Ovary (tissue), 3 donors: Measurements from ENCODE around the gene DYNC2LI1.

Source experiments
- EP300 ChIP-seq: sonication (generic); formaldehyde crosslinking; IDR thresholded peaks from one replicate; pipeline ENCODE4 v1.6.1; 2017; ENCODE audit warnings: antibody characterized with exemption
- TF ChIP-seq, protein P1 (sequence below), 3 donors: fragments of 450-650 bp in 2 of 3; fragments of 200-600 bp in 1 of 3; IDR thresholded peaks; one replicate each; pipeline versions ENCODE4 v1.5.1 to v1.8.0; 2016 to 2022; ENCODE audit warnings: antibody characterized with exemption in 3 of 3, mild to moderate bottlenecking in 1 of 3
- donor health status: DM: no; HTN: no; CAD: no.

DNA sequence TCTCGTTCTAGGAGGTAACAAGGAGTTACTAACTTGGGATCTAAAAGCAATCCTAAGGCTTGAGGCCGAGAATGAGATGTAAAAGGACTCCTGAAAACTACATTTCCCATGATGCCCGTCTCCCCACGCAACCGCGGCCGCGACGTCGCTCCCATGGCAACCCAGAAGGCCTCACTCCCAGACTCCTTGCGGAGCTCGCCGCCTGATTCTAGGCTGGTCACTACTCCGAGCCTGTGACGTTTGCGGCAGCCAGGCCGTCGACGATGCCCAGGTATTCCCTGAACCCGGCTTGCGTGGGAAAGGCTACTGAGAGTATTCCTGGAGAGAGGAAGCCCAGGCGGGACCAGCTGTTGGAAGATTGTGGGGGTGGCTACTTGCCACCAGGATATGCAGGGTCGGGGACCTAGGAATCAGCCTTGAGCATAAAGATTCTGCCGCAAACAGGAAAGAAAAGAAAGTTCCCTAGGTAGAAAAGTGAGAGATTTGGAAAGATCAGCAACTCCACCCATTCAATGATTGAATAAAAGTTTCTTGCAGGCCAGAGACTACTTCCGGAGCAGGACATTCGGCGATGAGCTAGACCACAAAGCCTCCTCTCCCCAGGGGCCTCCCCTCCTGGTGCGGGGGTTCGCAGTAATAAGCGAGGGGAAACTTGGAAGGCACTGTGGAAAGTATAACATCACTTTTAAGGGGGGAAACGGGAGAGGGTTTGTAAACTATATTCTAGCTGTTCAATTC, at the start of gene DYNC2LI1:
- TF ChIP-seq, protein P1, sequence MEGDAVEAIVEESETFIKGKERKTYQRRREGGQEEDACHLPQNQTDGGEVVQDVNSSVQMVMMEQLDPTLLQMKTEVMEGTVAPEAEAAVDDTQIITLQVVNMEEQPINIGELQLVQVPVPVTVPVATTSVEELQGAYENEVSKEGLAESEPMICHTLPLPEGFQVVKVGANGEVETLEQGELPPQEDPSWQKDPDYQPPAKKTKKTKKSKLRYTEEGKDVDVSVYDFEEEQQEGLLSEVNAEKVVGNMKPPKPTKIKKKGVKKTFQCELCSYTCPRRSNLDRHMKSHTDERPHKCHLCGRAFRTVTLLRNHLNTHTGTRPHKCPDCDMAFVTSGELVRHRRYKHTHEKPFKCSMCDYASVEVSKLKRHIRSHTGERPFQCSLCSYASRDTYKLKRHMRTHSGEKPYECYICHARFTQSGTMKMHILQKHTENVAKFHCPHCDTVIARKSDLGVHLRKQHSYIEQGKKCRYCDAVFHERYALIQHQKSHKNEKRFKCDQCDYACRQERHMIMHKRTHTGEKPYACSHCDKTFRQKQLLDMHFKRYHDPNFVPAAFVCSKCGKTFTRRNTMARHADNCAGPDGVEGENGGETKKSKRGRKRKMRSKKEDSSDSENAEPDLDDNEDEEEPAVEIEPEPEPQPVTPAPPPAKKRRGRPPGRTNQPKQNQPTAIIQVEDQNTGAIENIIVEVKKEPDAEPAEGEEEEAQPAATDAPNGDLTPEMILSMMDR (IDR thresholded peaks at IDR 0.05) = no peak
- TF ChIP-seq EP300 = no peak
